ENCODE results near the gene ZNF484.

DNA sequence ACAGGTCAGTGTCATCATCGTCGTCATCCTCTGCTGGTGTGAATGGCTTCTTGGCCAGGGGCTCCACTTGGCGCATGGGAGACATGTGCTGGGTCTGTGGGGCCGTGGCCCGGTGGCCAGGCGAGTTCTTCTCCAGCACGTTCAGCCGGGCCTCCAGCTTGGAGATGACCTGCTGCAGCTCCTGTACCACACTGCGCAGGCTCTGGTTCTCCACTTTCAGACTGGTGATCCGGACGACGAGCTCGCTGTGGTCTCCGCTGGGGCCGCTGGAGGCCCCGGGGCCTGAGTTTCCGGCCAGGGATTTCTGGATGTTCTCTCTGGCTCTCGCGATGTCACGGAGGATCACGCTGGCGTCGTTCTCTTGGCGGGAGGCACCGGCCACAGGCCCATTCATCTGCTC, 40.6 kb downstream of the ZNF484 start:
- TF ChIP-seq EZH2 (IDR thresholded peaks at IDR 0.05; ENCODE audit: insufficient read depth, poor library complexity, severe bottlenecking) (no peak), EZH2phosphoT487 (IDR thresholded peaks at IDR 0.05; ENCODE audit: insufficient read depth, low read depth) (no peak)

All from GM23248 (cell line).